H1 (cell line): ENCODE data around the gene SHROOM3. TPM values are rescaled to one million over a fixed set of nuclear protein-coding genes. Genes with fewer than 3 reads are reported as not detected.

Source experiments
- CTCF ChIA-PET: fragments of 300-600 bp; sonication (Branson Sonifier 250); formaldehyde crosslinking; loops from one replicate; lab custom pipeline; 2021; ENCODE audit not compliant: partially characterized antibody; lab: Charles Lee
- POLR2A ChIA-PET: fragments of 300-600 bp; sonication (Branson Sonifier 250); formaldehyde crosslinking; loops from one replicate; lab custom pipeline; 2021; ENCODE audit warnings: inconsistent platforms; ENCODE audit not compliant: partially characterized antibody; lab: Charles Lee
- DNase-seq, 2 experiments: peaks; one replicate each; pipeline versions ENCODE4 v3.0.0 to v3.0.0-alpha.2; 2010 to 2022; ENCODE audit warnings: low spot score in 2 of 2, low read depth in 1 of 2, mixed read lengths in 1 of 2
- FAIRE-seq: peaks from 2 replicates; lab custom pipeline; 2011; peaks lifted over from hg19 to GRCh38; lab: Jason Lieb, UNC
- H2AFZ ChIP-seq: 2 replicates; pipeline ENCODE4 v1.8.1; 2012; ENCODE audit warnings: low read length, inconsistent platforms
- H2AK5ac ChIP-seq: 2 replicates; pipeline ENCODE4 v1.6.1; 2013; ENCODE audit warnings: low read depth, low read length
- H2BK120ac ChIP-seq: replicated peaks from 2 replicates; pipeline ENCODE3; 2013; ENCODE audit warnings: low read depth, low read length, inconsistent platforms
- H2BK12ac ChIP-seq: 2 replicates; pipeline ENCODE4 v1.6.1; 2013; ENCODE audit warnings: low read depth, low read length
- H2BK15ac ChIP-seq: 2 replicates; pipeline ENCODE4 v1.6.1; 2013; ENCODE audit warnings: low read length
- H2BK20ac ChIP-seq: 2 replicates; pipeline ENCODE4 v1.6.1; 2013; ENCODE audit warnings: low read length
- H2BK5ac ChIP-seq: 2 replicates; pipeline ENCODE4 v1.6.1; 2013; ENCODE audit warnings: low read depth, low read length
- H3K14ac ChIP-seq: 2 replicates; pipeline ENCODE4 v1.6.1; 2013; ENCODE audit warnings: inconsistent platforms; ENCODE audit not compliant: insufficient read length
- H3K18ac ChIP-seq: 2 replicates; pipeline ENCODE4 v1.6.1; 2013; ENCODE audit warnings: low read length; ENCODE audit errors: extremely low read depth
- H3K23ac ChIP-seq: 2 replicates; pipeline ENCODE4 v1.6.1; 2013; ENCODE audit warnings: inconsistent platforms; ENCODE audit not compliant: insufficient read length
- H3K23me2 ChIP-seq: 2 replicates; pipeline ENCODE4 v1.6.1; 2013; ENCODE audit warnings: low read depth, low read length
- H3K27ac ChIP-seq: 2 replicates; pipeline ENCODE4 v1.6.1; 2011; ENCODE audit warnings: low read depth, low read length, inconsistent platforms
- H3K27me3 ChIP-seq, 4 experiments: replicated peaks in 1 of 4; 1 replicate in 1 of 4; 2 replicates in 3 of 4; pipeline versions ENCODE4 v1.6.1 to v1.8.1; 2011 to 2013; ENCODE audit warnings: low read length in 3 of 4, mild to moderate bottlenecking in 3 of 4, inconsistent platforms in 2 of 4, mixed read lengths in 2 of 4, moderate library complexity in 1 of 4; ENCODE audit not compliant: control insufficient read depth in 3 of 4, insufficient read depth in 3 of 4; ENCODE audit errors: extremely low read depth in 1 of 4
- H3K36me3 ChIP-seq, 4 experiments: 2 replicates each; pipeline versions ENCODE4 v1.6.1 to v1.8.1; 2011 to 2013; ENCODE audit warnings: mild to moderate bottlenecking in 4 of 4, low read length in 3 of 4, moderate library complexity in 2 of 4, control low read depth in 1 of 4, inconsistent platforms in 1 of 4; ENCODE audit not compliant: insufficient read depth in 4 of 4, control insufficient read depth in 2 of 4
- H3K4ac ChIP-seq: replicated peaks from 2 replicates; pipeline ENCODE3; 2013; ENCODE audit warnings: low read length, low read depth, mixed read lengths, inconsistent platforms; ENCODE audit not compliant: insufficient read length
- H3K4me1 ChIP-seq, 4 experiments: replicated peaks in 1 of 4; 1 replicate in 1 of 4; 2 replicates in 3 of 4; pipeline versions ENCODE4 v1.6.1 to v1.8.1; 2011 to 2013; ENCODE audit warnings: low read length in 3 of 4, inconsistent platforms in 2 of 4, mixed read lengths in 1 of 4; ENCODE audit not compliant: insufficient read depth in 4 of 4, control insufficient read depth in 3 of 4
- H3K4me2 ChIP-seq, 2 experiments: 2 replicates each; pipeline versions ENCODE4 v1.6.1 to v1.8.1; 2011 to 2013; ENCODE audit warnings: low read depth in 2 of 2, low read length in 2 of 2, control low read depth in 1 of 2, inconsistent platforms in 1 of 2, mild to moderate bottlenecking in 1 of 2; ENCODE audit not compliant: insufficient read depth in 1 of 2
- H3K4me3 ChIP-seq, 4 experiments: fragments of 200-600, 300-600 bp in 1 of 4; sonication (generic), shearing (Covaris generic), sonication (Bioruptor Twin) in 1 of 4; 2 replicates each; pipeline versions ENCODE4 v1.5.1 to v1.8.1; 2011 to 2016; ENCODE audit warnings: low read length in 4 of 4, low read depth in 3 of 4, control low read depth in 2 of 4, inconsistent platforms in 2 of 4, mild to moderate bottlenecking in 2 of 4, mixed read lengths in 1 of 4, moderate library complexity in 1 of 4; ENCODE audit not compliant: insufficient read depth in 2 of 4; ENCODE audit errors: extremely low read depth in 1 of 4
- H3K56ac ChIP-seq: replicated peaks from 2 replicates; pipeline ENCODE3; 2013; ENCODE audit warnings: low read depth, mild to moderate bottlenecking, mixed read lengths, low read length, inconsistent platforms; ENCODE audit not compliant: insufficient read length
- H3K79me1 ChIP-seq: 2 replicates; pipeline ENCODE4 v1.6.1; 2013; ENCODE audit warnings: low read depth, low read length, control low read depth
- H3K79me2 ChIP-seq, 2 experiments: 2 replicates each; pipeline versions ENCODE4 v1.6.1 to v1.8.1; 2012 to 2013; ENCODE audit warnings: low read length in 2 of 2, mild to moderate bottlenecking in 2 of 2, inconsistent platforms in 1 of 2; ENCODE audit not compliant: insufficient read depth in 2 of 2, control insufficient read depth in 1 of 2
- H3K9ac ChIP-seq, 4 experiments: replicated peaks in 1 of 4; 1 replicate in 1 of 4; 2 replicates in 3 of 4; pipeline versions ENCODE4 v1.6.1 to v1.8.1; 2011 to 2013; ENCODE audit warnings: low read depth in 3 of 4, low read length in 3 of 4, control low read depth in 2 of 4, mild to moderate bottlenecking in 2 of 4, moderate library complexity in 2 of 4, inconsistent platforms in 1 of 4; ENCODE audit errors: extremely low read depth in 1 of 4
- H3K9me3 ChIP-seq, 2 experiments: 2 replicates each; pipeline versions ENCODE4 v1.6.1 to v1.8.1; 2012 to 2013; ENCODE audit warnings: mild to moderate bottlenecking in 2 of 2, moderate library complexity in 2 of 2, control low read depth in 1 of 2, inconsistent platforms in 1 of 2, low read depth in 1 of 2, low read length in 1 of 2, mixed read lengths in 1 of 2; ENCODE audit not compliant: insufficient read depth in 2 of 2
- H4K20me1 ChIP-seq, 2 experiments: replicated peaks in 1 of 2; 2 replicates each; pipeline versions ENCODE3 to v1.8.1; 2011 to 2013; ENCODE audit warnings: inconsistent platforms in 2 of 2, low read length in 2 of 2, mild to moderate bottlenecking in 1 of 2; ENCODE audit not compliant: insufficient read depth in 2 of 2, control insufficient read depth in 1 of 2
- H4K5ac ChIP-seq: 2 replicates; pipeline ENCODE4 v1.6.1; 2013; ENCODE audit warnings: low read length, low read depth, mixed read lengths, inconsistent platforms; ENCODE audit not compliant: insufficient read length
- H4K8ac ChIP-seq: 2 replicates; pipeline ENCODE4 v1.8.0; 2013; ENCODE audit warnings: mild to moderate bottlenecking, moderate library complexity, low read length, inconsistent platforms; ENCODE audit not compliant: insufficient read depth; ENCODE audit errors: extremely low read depth
- H4K91ac ChIP-seq: replicated peaks from 2 replicates; pipeline ENCODE3; 2013; ENCODE audit warnings: low read length, mixed read lengths, inconsistent platforms; ENCODE audit not compliant: insufficient read length
- BCL11A ChIP-seq, 2 experiments: IDR thresholded peaks; one replicate each; pipeline ENCODE4 v1.6.1; 2011; ENCODE audit warnings: low read depth in 2 of 2, low read length in 2 of 2, mild to moderate bottlenecking in 2 of 2
- BRCA1 ChIP-seq: IDR thresholded peaks from 2 replicates; pipeline ENCODE4 v1.6.1; 2012; ENCODE audit warnings: low read depth, low read length, improper control_type of control experiment
- CHD1 ChIP-seq: IDR thresholded peaks from 2 replicates; pipeline ENCODE4 v1.6.1; 2012; ENCODE audit warnings: low read depth, low read length, improper control_type of control experiment
- CREB1 ChIP-seq: IDR thresholded peaks from 2 replicates; pipeline ENCODE4 v1.6.1; 2012; ENCODE audit warnings: inconsistent platforms
- CTBP2 ChIP-seq: IDR thresholded peaks from 2 replicates; pipeline ENCODE4 v1.7.0; 2011; ENCODE audit warnings: borderline replicate concordance, mild to moderate bottlenecking, moderate library complexity, mixed read lengths, low read length; ENCODE audit not compliant: insufficient read depth, insufficient read length
- EGR1 ChIP-seq: IDR thresholded peaks from 2 replicates; pipeline ENCODE4 v1.6.1; 2011; ENCODE audit warnings: low read depth, low read length, borderline replicate concordance
- EP300 ChIP-seq, 2 experiments: IDR thresholded peaks; 1 replicate in 1 of 2; 2 replicates in 1 of 2; pipeline ENCODE4 v1.6.1; 2011 to 2012; ENCODE audit warnings: low read depth in 2 of 2, low read length in 2 of 2, mild to moderate bottlenecking in 2 of 2, borderline replicate concordance in 1 of 2, inconsistent platforms in 1 of 2, moderate library complexity in 1 of 2
- JUN ChIP-seq: IDR thresholded peaks from 2 replicates; pipeline ENCODE4 v1.6.1; 2011; ENCODE audit warnings: low read depth, mild to moderate bottlenecking, improper control_type of control experiment, low read length
- JUND ChIP-seq: IDR thresholded peaks from 2 replicates; pipeline ENCODE4 v1.6.1; 2011; ENCODE audit warnings: mild to moderate bottlenecking, improper control_type of control experiment, low read length
- KDM1A ChIP-seq: fragments of 200-600, 300-600 bp; sonication (generic); IDR thresholded peaks from 2 replicates; pipeline ENCODE4 v1.7.1; 2016; ENCODE audit warnings: mild to moderate bottlenecking, low read length, borderline replicate concordance
- MAFK ChIP-seq: IDR thresholded peaks from 2 replicates; pipeline ENCODE4 v1.6.1; 2012; ENCODE audit warnings: low read depth, mild to moderate bottlenecking, improper control_type of control experiment, low read length
- POLR2A ChIP-seq, 2 experiments: IDR thresholded peaks; 1 replicate in 1 of 2; 2 replicates in 1 of 2; pipeline ENCODE4 v1.6.1; 2011; ENCODE audit warnings: low read depth in 2 of 2, low read length in 2 of 2, mild to moderate bottlenecking in 2 of 2; ENCODE audit errors: control extremely low read depth in 1 of 2
- RBBP5 ChIP-seq: IDR thresholded peaks from 2 replicates; pipeline ENCODE4 v1.7.1; 2012; ENCODE audit warnings: low read depth, mild to moderate bottlenecking, inconsistent platforms, low read length, moderate library complexity, borderline replicate concordance
- RFX5 ChIP-seq: IDR thresholded peaks from 2 replicates; pipeline ENCODE4 v1.6.1; 2011; ENCODE audit warnings: low read depth, low read length, improper control_type of control experiment, borderline replicate concordance
- TCF12 ChIP-seq: IDR thresholded peaks from 2 replicates; pipeline ENCODE4 v1.6.1; 2011; ENCODE audit warnings: low read depth, mild to moderate bottlenecking, low read length
- TEAD4 ChIP-seq: IDR thresholded peaks from 2 replicates; pipeline ENCODE4 v1.6.1; 2012; ENCODE audit warnings: low read depth, low read length, inconsistent platforms, mixed read lengths
- YY1 ChIP-seq: IDR thresholded peaks from 2 replicates; pipeline ENCODE4 v1.6.1; 2011; ENCODE audit warnings: low read depth, mild to moderate bottlenecking, low read length
- WGBS, 2 experiments: shearing (Covaris generic) in 1 of 2; methylation state at CpG; one replicate each; pipeline versions ENCODE4 v1.1.6 to v1.1.7; 2013 to 2015; ENCODE audit warnings: low lambda C conversion rate in 2 of 2, mixed read lengths in 2 of 2, inconsistent platforms in 1 of 2, low coverage in 1 of 2, missing lambda C conversion rate in 1 of 2; ENCODE audit not compliant: insufficient replicate concordance in 2 of 2, insufficient coverage in 1 of 2, insufficient read length in 1 of 2; ENCODE audit errors: extremely low coverage in 1 of 2, missing lambda C conversion rate in 1 of 2; 5-methylcytosine and 5-hydroxymethylcytosine counted together
- polyA plus RNA-seq, 7 experiments: library from polyadenylated mRNA; depleted of rRNA in 3 of 7; stranded (reverse) in 5 of 7; unstranded in 2 of 7; fragments of >200 nt in 5 of 7; fragments of 200-250 nt in 2 of 7; gene quantifications; 1 replicate in 5 of 7; 2 replicates in 1 of 7; 4 replicates in 1 of 7; pipeline versions ENCODE4 v1.2.1 to v1.2.3, GENCODE V29; 2011 to 2013; ENCODE audit warnings: missing spikeins in 2 of 7, mixed read lengths in 2 of 7
- total RNA-seq: library from RNA; stranded (reverse); fragmentation: NEBNext Ultra II Directional; extraction: Animal tissue kit (Norgen Biotek cat#: 25700); gene quantifications from 2 replicates; pipeline ENCODE4 v1.2.1, GENCODE V29; 2021

The SHROOM3 gene
- total and polyA plus RNA-seq, 2 of the 8 experiments (the other 6 are each of a cell fraction or from before 2014, with no cell fraction given): 15.8 to 34.0 TPM

DNA sequence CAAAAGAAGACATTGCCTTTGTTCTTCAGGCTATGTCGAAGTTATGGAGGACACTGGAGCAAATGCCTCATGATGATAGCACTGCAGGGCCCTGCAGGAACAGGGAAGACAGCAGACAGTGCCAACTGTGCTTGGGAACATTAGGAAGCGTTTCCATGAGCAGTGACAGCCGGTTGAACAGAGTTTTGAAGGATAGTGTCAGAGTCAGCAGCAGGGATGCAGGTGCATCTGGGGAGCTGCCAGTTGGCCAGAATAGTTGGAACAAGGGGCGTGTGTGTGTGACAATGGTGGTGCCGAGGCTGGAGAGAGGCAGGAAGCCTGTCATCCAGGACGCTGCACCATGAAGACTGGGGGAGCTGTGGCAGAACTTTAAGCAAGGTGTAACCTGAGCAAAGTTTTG lies 88.6 kb downstream of the SHROOM3 start:
- FAIRE-seq: no peak
- WGBS, 2 experiments: 94% methylated on average over 6 of the region's 6 CpGs; no CpG with 5 or more reads in 1 of the 2 experiments
- CTCF ChIA-PET: no interaction called here
- TF ChIP-seq KDM1A: no peak
- no peak for TF ChIP-seq EGR1
- TF ChIP-seq RBBP5: no peak
- TF ChIP-seq MAFK: no peak
- TF ChIP-seq YY1: no peak
- TF ChIP-seq JUND: no peak
- no peak for TF ChIP-seq CTBP2
- TF ChIP-seq EP300 (IDR thresholded peaks at IDR 0.05; ENCODE audit: borderline replicate concordance in 1 of 2, low read depth in 2 of 2, low read length in 2 of 2): no peak
- TF ChIP-seq CHD1: no peak
- TF ChIP-seq TCF12: no peak
- no peak for TF ChIP-seq JUN
- no peak for TF ChIP-seq BRCA1
- TF ChIP-seq POLR2A (IDR thresholded peaks at IDR 0.05; ENCODE audit: control extremely low read depth in 1 of 2, low read depth in 2 of 2, low read length in 2 of 2): no peak
- no peak for TF ChIP-seq CREB1
- no peak for TF ChIP-seq TEAD4
- no peak for TF ChIP-seq RFX5
- TF ChIP-seq BCL11A (IDR thresholded peaks at IDR 0.05; ENCODE audit: low read depth in 2 of 2, low read length in 2 of 2): no peak

More for the DNA sequence above, 88.6 kb downstream of the SHROOM3 start:
- Histone ChIP-seq H3K23me2 (no peaks in the 10 kb centered on the region), H3K79me2 (no peaks in the 10 kb centered on the region), H4K91ac (no peak overlapping the region), H3K4me3 (no peak overlapping the region), H2AK5ac (no peak overlapping the region), H3K27me3 (no peaks in the 10 kb centered on the region), H3K18ac (no peak overlapping the region), H3K79me1 (no peaks in the 10 kb centered on the region), H2BK120ac (no peak overlapping the region), H3K56ac (no peak overlapping the region), H2BK20ac (no peak overlapping the region), H4K20me1 (no peaks in the 10 kb centered on the region), H3K4me2 (no peak overlapping the region), H2BK5ac (no peak overlapping the region), H3K9me3 (no peaks in the 10 kb centered on the region), H2BK12ac (no peak overlapping the region), H3K36me3 (no peaks in the 10 kb centered on the region), H3K4me1 (peaks cover 0 to 3% (median 0%) of the 10 kb centered on the region in 4 experiments; a peak in 1 of 7 replicates), H3K4ac (no peak overlapping the region), H3K9ac (no peak overlapping the region), H2BK15ac (no peak overlapping the region), H2AFZ (no peak overlapping the region), H3K27ac (no peak overlapping the region), H3K14ac (no peak overlapping the region), H4K8ac (no peak overlapping the region), H4K5ac (no peak overlapping the region), H3K23ac (no peak overlapping the region)
- DNase-seq: no peak
- POLR2A ChIA-PET: no interaction called here
